ENCODE results near the gene C2orf69. TPM values are rescaled to one million over a fixed set of nuclear protein-coding genes. Genes with fewer than 3 reads are reported as not detected.
"Not testable (repeated sequence)": the region's sequence is repeated elsewhere in the genome, so short reads cannot be mapped to it uniquely, and the experiment has no call there.

The C2orf69 gene
- total RNA-seq, 1 donor from 2014 or later, result 7.5 TPM

GRCh38 chr2:199910338-199911051, 598 bp upstream of the C2orf69 start:
- no peak for ATAC-seq
- intact Hi-C loops (cut with micrococcal nuclease), result no loop called here
- DNase-seq, result no peak

GRCh38 chr2:199911877-199912161, 726 bp downstream of the C2orf69 start:
- ATAC-seq, result no peak

GRCh38 chr2:199912553-199913114, 1.5 kb downstream of the C2orf69 start:
- DNase-seq; intact Hi-C loops (cut with micrococcal nuclease); ATAC-seq: not testable (repeated sequence)

More at GRCh38 chr2:199911877-199912161, 726 bp downstream of the C2orf69 start:
- intact Hi-C loops (cut with micrococcal nuclease), result no loop called here
- peak; percentile 43 for DNase-seq

- DNase-seq (no peak), ATAC-seq (no peak)
- intact Hi-C loops (cut with micrococcal nuclease), result no loop called here
These were observed 3.4 kb downstream of the C2orf69 start for GRCh38 chr2:199914372-199914958.

GRCh38 chr2:199916980-199917379, 5.9 kb downstream of the C2orf69 start:
- ATAC-seq (no peak), DNase-seq (no peak)
- intact Hi-C loops (cut with micrococcal nuclease), result no loop called here

- ATAC-seq (peak; percentile 22), DNase-seq (no peak)
- intact Hi-C loops (cut with micrococcal nuclease), result no loop called here
These were observed 11.8 kb downstream of the C2orf69 start for GRCh38 chr2:199922856-199923255.

- no peak for ATAC-seq
- DNase-seq, result no peak
- intact Hi-C loops (cut with micrococcal nuclease), result no loop called here
These were observed 12.8 kb downstream of the C2orf69 start for GRCh38 chr2:199923924-199924323.

GRCh38 chr2:199926806-199927205, 15.7 kb downstream of the C2orf69 start:
- ATAC-seq (no peak), DNase-seq (no peak)
- intact Hi-C loops (cut with micrococcal nuclease), result no loop called here

GRCh38 chr2:199928226-199928625, 17.1 kb downstream of the C2orf69 start:
- intact Hi-C loops (cut with micrococcal nuclease), result no loop called here
- no peak for ATAC-seq
- DNase-seq, result no peak

GRCh38 chr2:199928626-199929025, 17.5 kb downstream of the C2orf69 start:
- DNase-seq (no peak), ATAC-seq (no peak)
- intact Hi-C loops (cut with micrococcal nuclease), result no loop called here

GRCh38 chr2:199929262-199929661, 18.2 kb downstream of the C2orf69 start:
- DNase-seq (no peak), ATAC-seq (no peak)
- intact Hi-C loops (cut with micrococcal nuclease), result no loop called here

- ATAC-seq, result no peak
These were observed 21.3 kb downstream of the C2orf69 start for GRCh38 chr2:199932312-199932855.

GRCh38 chr2:199933466-199933865, 22.4 kb downstream of the C2orf69 start:
- ATAC-seq, result no peak
- intact Hi-C loops (cut with micrococcal nuclease), result no loop called here
- no peak for DNase-seq

More at GRCh38 chr2:199932312-199932855, 21.3 kb downstream of the C2orf69 start:
- DNase-seq, result no peak
- intact Hi-C loops (cut with micrococcal nuclease), result no loop called here

GRCh38 chr2:199936554-199936953, 25.5 kb downstream of the C2orf69 start:
- no peak for ATAC-seq
- no peak for DNase-seq
- intact Hi-C loops (cut with micrococcal nuclease), result no loop called here

- no peak for ATAC-seq
- intact Hi-C loops (cut with micrococcal nuclease), result no loop called here
- no peak for DNase-seq
These were observed 29.3 kb downstream of the C2orf69 start for GRCh38 chr2:199940373-199940772.

GRCh38 chr2:199943373-199943772, 32.3 kb downstream of the C2orf69 start:
- DNase-seq (no peak), ATAC-seq (no peak)
- intact Hi-C loops (cut with micrococcal nuclease), result no loop called here

- ATAC-seq, result no peak
- intact Hi-C loops (cut with micrococcal nuclease), result no loop called here
These were observed 35.1 kb downstream of the C2orf69 start for GRCh38 chr2:199946196-199946595.

GRCh38 chr2:199946836-199947235, 35.7 kb downstream of the C2orf69 start:
- ATAC-seq (no peak), DNase-seq (no peak)
- intact Hi-C loops (cut with micrococcal nuclease), result no loop called here

More at GRCh38 chr2:199946196-199946595, 35.1 kb downstream of the C2orf69 start:
- DNase-seq, result no peak

GRCh38 chr2:199950396-199950795, 39.3 kb downstream of the C2orf69 start:
- no peak for DNase-seq
- no peak for ATAC-seq
- intact Hi-C loops (cut with micrococcal nuclease), result no loop called here

- intact Hi-C loops (cut with micrococcal nuclease), result no loop called here
- ATAC-seq (no peak), DNase-seq (no peak)
These were observed 39.9 kb downstream of the C2orf69 start for GRCh38 chr2:199951023-199951422.

- DNase-seq, result no peak
- intact Hi-C loops (cut with micrococcal nuclease), result no loop called here
- ATAC-seq, result peak; percentile 56
These were observed 43.9 kb downstream of the C2orf69 start for GRCh38 chr2:199955007-199955338.
